ENCODE data around the gene HIVEP2.
A peak's percentile ranks its signal among the peaks of the same experiment; 100 is the strongest.

Gene HIVEP2

GRCh38 chr6:142926177-142926493 lies 18.8 kb downstream of the HIVEP2 start:
- no peak overlapping the region for H2BK120ac ChIP-seq (ENCODE audit: low read depth, low read length)
- peak overlapping the region; percentile 86 for H3K56ac ChIP-seq (ENCODE audit: low read length)
- H3K27me3 ChIP-seq (ENCODE audit: insufficient read depth, low read length, poor library complexity): no peaks in the 10 kb centered on the region
- H4K8ac ChIP-seq (ENCODE audit: low read depth, low read length): no peak overlapping the region
- H3K9ac ChIP-seq (ENCODE audit: low read length): no peak overlapping the region
- no peaks in the 10 kb centered on the region for H3K79me1 ChIP-seq (ENCODE audit: low read length)
- no peak overlapping the region for H3K27ac ChIP-seq (ENCODE audit: low read depth, low read length)
- no peak overlapping the region for H2BK15ac ChIP-seq (replicated peaks; ENCODE audit: low read depth)
- H2BK5ac ChIP-seq (ENCODE audit: low read length): no peak overlapping the region
- H3K23ac ChIP-seq (ENCODE audit: low read length): no peak overlapping the region
- no peaks in the 10 kb centered on the region for H3K79me2 ChIP-seq (ENCODE audit: control insufficient read depth, insufficient read depth, low read length)
- no peak overlapping the region for H3K4me3 ChIP-seq (ENCODE audit: low read length)
- no peak overlapping the region for H4K5ac ChIP-seq (ENCODE audit: low read length)
- H3K36me3 ChIP-seq (ENCODE audit: control insufficient read depth, insufficient read depth, low read length): no peaks in the 10 kb centered on the region
- H2AK5ac ChIP-seq (ENCODE audit: low read length): no peak overlapping the region
- no CpG with 5 or more reads among the region's 2 CpGs for WGBS (ENCODE audit: extremely low coverage, insufficient coverage, low lambda C conversion rate)
- no peak overlapping the region for H3K4me2 ChIP-seq (ENCODE audit: low read length)
- no peak for DNase-seq
- H3K4ac ChIP-seq (ENCODE audit: low read depth, low read length): no peak overlapping the region
- no peaks in the 10 kb centered on the region for H3K4me1 ChIP-seq (ENCODE audit: control insufficient read depth, low read depth, low read length)
- no peak overlapping the region for H3K18ac ChIP-seq (ENCODE audit: low read length)

GRCh38 chr6:142925575-142926110 lies 19.3 kb downstream of the HIVEP2 start:
- Histone ChIP-seq H3K9ac (ENCODE audit: low read length) (no peak overlapping the region), H3K23ac (ENCODE audit: low read length) (no peak overlapping the region), H4K8ac (ENCODE audit: low read depth, low read length) (no peak overlapping the region), H3K56ac (ENCODE audit: low read length) (no peak overlapping the region), H2BK15ac (replicated peaks; ENCODE audit: low read depth) (no peak overlapping the region), H3K4me1 (ENCODE audit: control insufficient read depth, low read depth, low read length) (no peaks in the 10 kb centered on the region), H3K79me2 (ENCODE audit: control insufficient read depth, insufficient read depth, low read length) (no peaks in the 10 kb centered on the region), H3K36me3 (ENCODE audit: control insufficient read depth, insufficient read depth, low read length) (no peaks in the 10 kb centered on the region), H3K18ac (ENCODE audit: low read length) (no peak overlapping the region), H2BK120ac (ENCODE audit: low read depth, low read length) (no peak overlapping the region), H3K4ac (ENCODE audit: low read depth, low read length) (no peak overlapping the region), H4K5ac (ENCODE audit: low read length) (no peak overlapping the region), H3K27me3 (ENCODE audit: insufficient read depth, low read length, poor library complexity) (no peaks in the 10 kb centered on the region), H2BK5ac (ENCODE audit: low read length) (no peak overlapping the region), H3K27ac (ENCODE audit: low read depth, low read length) (no peak overlapping the region), H3K4me3 (ENCODE audit: low read length) (no peak overlapping the region), H3K4me2 (ENCODE audit: low read length) (no peak overlapping the region), H2AK5ac (ENCODE audit: low read length) (no peak overlapping the region), H3K79me1 (ENCODE audit: low read length) (no peaks in the 10 kb centered on the region)
- WGBS (ENCODE audit: extremely low coverage, insufficient coverage, low lambda C conversion rate): no CpG with 5 or more reads among the region's 7 CpGs
- DNase-seq: no peak

- H3K27me3 ChIP-seq (ENCODE audit: insufficient read depth, low read length, poor library complexity): no peaks in the 10 kb centered on the region
- no peak overlapping the region for H3K4me3 ChIP-seq (ENCODE audit: low read length)
- WGBS (ENCODE audit: extremely low coverage, insufficient coverage, low lambda C conversion rate): no CpG with 5 or more reads among the region's 9 CpGs
- no peak overlapping the region for H3K56ac ChIP-seq (ENCODE audit: low read length)
- no peaks in the 10 kb centered on the region for H3K79me1 ChIP-seq (ENCODE audit: low read length)
- DNase-seq: no peak
- no peak overlapping the region for H4K8ac ChIP-seq (ENCODE audit: low read depth, low read length)
- H3K4me1 ChIP-seq (ENCODE audit: control insufficient read depth, low read depth, low read length): peaks cover 5% of the 10 kb centered on the region
- no peak overlapping the region for H3K9ac ChIP-seq (ENCODE audit: low read length)
- H3K4ac ChIP-seq (ENCODE audit: low read depth, low read length): no peak overlapping the region
- no peak overlapping the region for H4K5ac ChIP-seq (ENCODE audit: low read length)
- H3K4me2 ChIP-seq (ENCODE audit: low read length): no peak overlapping the region
- H2AK5ac ChIP-seq (ENCODE audit: low read length): no peak overlapping the region
- no peak overlapping the region for H3K23ac ChIP-seq (ENCODE audit: low read length)
- H2BK120ac ChIP-seq (ENCODE audit: low read depth, low read length): no peak overlapping the region
- no peaks in the 10 kb centered on the region for H3K36me3 ChIP-seq (ENCODE audit: control insufficient read depth, insufficient read depth, low read length)
- no peak overlapping the region for H3K27ac ChIP-seq (ENCODE audit: low read depth, low read length)
- H3K79me2 ChIP-seq (ENCODE audit: control insufficient read depth, insufficient read depth, low read length): no peaks in the 10 kb centered on the region
- no peak overlapping the region for H3K18ac ChIP-seq (ENCODE audit: low read length)
- H2BK15ac ChIP-seq (replicated peaks; ENCODE audit: low read depth): no peak overlapping the region
- no peak overlapping the region for H2BK5ac ChIP-seq (ENCODE audit: low read length)
Measured at GRCh38 chr6:142918339-142919042, 26.5 kb downstream of the HIVEP2 start.

GRCh38 chr6:142916881-142917280 lies 28.1 kb downstream of the HIVEP2 start:
- H2BK5ac ChIP-seq (ENCODE audit: low read length): no peak overlapping the region
- H2AK5ac ChIP-seq (ENCODE audit: low read length): no peak overlapping the region
- H3K4me1 ChIP-seq (ENCODE audit: control insufficient read depth, low read depth, low read length): peaks cover 5% of the 10 kb centered on the region
- H3K4me3 ChIP-seq (ENCODE audit: low read length): no peak overlapping the region
- H4K8ac ChIP-seq (ENCODE audit: low read depth, low read length): no peak overlapping the region
- H3K79me2 ChIP-seq (ENCODE audit: control insufficient read depth, insufficient read depth, low read length): no peaks in the 10 kb centered on the region
- H4K5ac ChIP-seq (ENCODE audit: low read length): no peak overlapping the region
- H3K9ac ChIP-seq (ENCODE audit: low read length): no peak overlapping the region
- no peaks in the 10 kb centered on the region for H3K79me1 ChIP-seq (ENCODE audit: low read length)
- H3K27me3 ChIP-seq (ENCODE audit: insufficient read depth, low read length, poor library complexity): no peaks in the 10 kb centered on the region
- no peak overlapping the region for H3K4me2 ChIP-seq (ENCODE audit: low read length)
- DNase-seq: no peak
- H3K23ac ChIP-seq (ENCODE audit: low read length): no peak overlapping the region
- no peak overlapping the region for H3K4ac ChIP-seq (ENCODE audit: low read depth, low read length)
- WGBS (ENCODE audit: extremely low coverage, insufficient coverage, low lambda C conversion rate): no CpG with 5 or more reads among the region's 1 CpG
- H3K27ac ChIP-seq (ENCODE audit: low read depth, low read length): no peak overlapping the region
- H3K18ac ChIP-seq (ENCODE audit: low read length): no peak overlapping the region
- H3K56ac ChIP-seq (ENCODE audit: low read length): no peak overlapping the region
- no peak overlapping the region for H2BK15ac ChIP-seq (replicated peaks; ENCODE audit: low read depth)
- H2BK120ac ChIP-seq (ENCODE audit: low read depth, low read length): no peak overlapping the region
- no peaks in the 10 kb centered on the region for H3K36me3 ChIP-seq (ENCODE audit: control insufficient read depth, insufficient read depth, low read length)

- H3K79me2 ChIP-seq (ENCODE audit: control insufficient read depth, insufficient read depth, low read length): no peaks in the 10 kb centered on the region
- no peak overlapping the region for H3K27ac ChIP-seq (ENCODE audit: low read depth, low read length)
- H2AK5ac ChIP-seq (ENCODE audit: low read length): no peak overlapping the region
- no peak overlapping the region for H4K8ac ChIP-seq (ENCODE audit: low read depth, low read length)
- no peak overlapping the region for H3K4me3 ChIP-seq (ENCODE audit: low read length)
- no peak overlapping the region for H3K9ac ChIP-seq (ENCODE audit: low read length)
- H3K79me1 ChIP-seq (ENCODE audit: low read length): no peaks in the 10 kb centered on the region
- WGBS (ENCODE audit: extremely low coverage, insufficient coverage, low lambda C conversion rate): no CpG with 5 or more reads among the region's 2 CpGs
- H3K4me2 ChIP-seq (ENCODE audit: low read length): no peak overlapping the region
- peaks cover 5% of the 10 kb centered on the region for H3K4me1 ChIP-seq (ENCODE audit: control insufficient read depth, low read depth, low read length)
- no peak overlapping the region for H3K56ac ChIP-seq (ENCODE audit: low read length)
- no peaks in the 10 kb centered on the region for H3K36me3 ChIP-seq (ENCODE audit: control insufficient read depth, insufficient read depth, low read length)
- DNase-seq: peak; percentile 70
- H3K27me3 ChIP-seq (ENCODE audit: insufficient read depth, low read length, poor library complexity): no peaks in the 10 kb centered on the region
- no peak overlapping the region for H3K4ac ChIP-seq (ENCODE audit: low read depth, low read length)
- no peak overlapping the region for H3K23ac ChIP-seq (ENCODE audit: low read length)
- no peak overlapping the region for H2BK15ac ChIP-seq (replicated peaks; ENCODE audit: low read depth)
- H2BK5ac ChIP-seq (ENCODE audit: low read length): no peak overlapping the region
- no peak overlapping the region for H4K5ac ChIP-seq (ENCODE audit: low read length)
- no peak overlapping the region for H3K18ac ChIP-seq (ENCODE audit: low read length)
- no peak overlapping the region for H2BK120ac ChIP-seq (ENCODE audit: low read depth, low read length)
Measured at GRCh38 chr6:142914937-142915697, 29.9 kb downstream of the HIVEP2 start.
